B cell (primary cell): ENCODE results near the gene LUC7L. TPM values are rescaled to one million over a fixed set of nuclear protein-coding genes. Genes with fewer than 3 reads are reported as not detected.
"Not testable (repeated sequence)": the region's sequence is repeated elsewhere in the genome, so short reads cannot be mapped to it uniquely, and the experiment has no call there.

Experiments used
- ATAC-seq: fragments of 200-7000 bp; cut with Tn5 transposase; one replicate; pipeline ENCODE4 v1.10.0; 2021; ENCODE audit warnings: low read depth, mild to moderate bottlenecking, moderate number of reproducible peaks, moderate library complexity
- CTCF ChIA-PET: fragments of 350-600 bp; sonication (Branson Sonifier 250); formaldehyde crosslinking; loops from one replicate; lab custom pipeline; 2021; ENCODE audit warnings: antibody characterized with exemption, inconsistent platforms; lab: Charles Lee
- POLR2A ChIA-PET: fragments of 350-600 bp; sonication (Branson Sonifier 250); formaldehyde crosslinking; loops from one replicate; lab custom pipeline; 2021; ENCODE audit warnings: antibody characterized with exemption; lab: Charles Lee
- DNase-seq: peaks from one replicate; pipeline ENCODE4 v3.0.0; 2013
- H2AFZ ChIP-seq: 2 replicates; pipeline ENCODE4 v1.6.1; 2012; ENCODE audit warnings: mild to moderate bottlenecking, low read depth, low read length; ENCODE audit not compliant: insufficient read depth, poor library complexity, severe bottlenecking
- H3K27ac ChIP-seq, 2 donors: 1 replicate in 1 of 2; 2 replicates in 1 of 2; pipeline ENCODE4 v1.5.1; 2012 to 2013; ENCODE audit warnings: low read length in 2 of 2, mild to moderate bottlenecking in 2 of 2, moderate library complexity in 1 of 2
- H3K27me3 ChIP-seq, 4 experiments: fragments of 200-600 bp in 1 of 4; sonication (generic) in 1 of 4; replicated peaks in 1 of 4; 1 replicate in 2 of 4; 2 replicates in 2 of 4; pipeline versions ENCODE4 v1.6.1 to v1.7.0; 2013 to 2016; ENCODE audit warnings: low read length in 3 of 4, mild to moderate bottlenecking in 2 of 4, mixed read lengths in 1 of 4, moderate library complexity in 1 of 4; ENCODE audit not compliant: insufficient read depth in 4 of 4, control insufficient read depth in 3 of 4; ENCODE audit errors: control extremely low read depth in 1 of 4
- H3K36me3 ChIP-seq, 2 experiments: replicated peaks in 1 of 2; 1 replicate in 1 of 2; 2 replicates in 1 of 2; pipeline versions ENCODE4 v1.6.1 to v1.7.1; 2013; ENCODE audit warnings: low read length in 1 of 2; ENCODE audit not compliant: insufficient read depth in 2 of 2, control insufficient read depth in 1 of 2; ENCODE audit errors: control extremely low read depth in 1 of 2, extremely low read depth in 1 of 2
- H3K4me1 ChIP-seq, 2 donors: fragments of 200-600 bp in 1 of 2; sonication (generic) in 1 of 2; 1 replicate in 1 of 2; 2 replicates in 1 of 2; pipeline versions ENCODE4 v1.5.1 to v1.6.1; 2013 to 2017; ENCODE audit warnings: low read length in 2 of 2; ENCODE audit not compliant: control insufficient read depth in 2 of 2, insufficient read depth in 2 of 2
- H3K4me2 ChIP-seq: replicated peaks from 2 replicates; pipeline ENCODE3; 2012; ENCODE audit warnings: mild to moderate bottlenecking, low read depth, low read length; ENCODE audit not compliant: poor library complexity, severe bottlenecking
- H3K4me3 ChIP-seq, 5 experiments: fragments of 200-600 bp in 1 of 5; sonication (generic) in 1 of 5; 1 replicate in 3 of 5; 2 replicates in 2 of 5; pipeline versions ENCODE4 v1.5.1 to v1.7.0; 2011 to 2016; ENCODE audit warnings: low read length in 4 of 5, mild to moderate bottlenecking in 4 of 5, low read depth in 2 of 5, control low read depth in 1 of 5, moderate library complexity in 1 of 5; ENCODE audit not compliant: insufficient read depth in 1 of 5; ENCODE audit errors: control extremely low read depth in 1 of 5, extremely low read depth in 1 of 5
- H3K79me2 ChIP-seq: fragments of 200-600 bp; sonication (generic); one replicate; pipeline ENCODE4 v1.6.0; 2016; ENCODE audit warnings: low read length; ENCODE audit not compliant: control insufficient read depth, insufficient read depth
- H3K9ac ChIP-seq: fragments of 200-600 bp; sonication (generic); 2 replicates; pipeline ENCODE4 v1.6.1; 2017; ENCODE audit warnings: mild to moderate bottlenecking, low read length, moderate library complexity
- H3K9me3 ChIP-seq, 3 donors: one replicate each; pipeline versions ENCODE4 v1.6.1 to v1.7.1; 2013; ENCODE audit warnings: low read length in 2 of 3; ENCODE audit not compliant: control insufficient read depth in 2 of 3, insufficient read depth in 1 of 3; ENCODE audit errors: control extremely low read depth in 1 of 3
- H4K20me1 ChIP-seq: 2 replicates; pipeline ENCODE4 v1.6.0; 2012; ENCODE audit warnings: mild to moderate bottlenecking, low read length; ENCODE audit not compliant: insufficient read depth, control insufficient read depth, poor library complexity, severe bottlenecking
- H3K27ac Mint-ChIP-seq: one replicate; pipeline ENCODE4 v1.8.0; 2021; ENCODE audit warnings: mixed read lengths
- H3K27me3 Mint-ChIP-seq: one replicate; pipeline ENCODE4 v1.8.0; 2021; ENCODE audit warnings: mixed read lengths
- H3K4me1 Mint-ChIP-seq: one replicate; pipeline ENCODE4 v1.8.0; 2021; ENCODE audit warnings: mixed read lengths
- H3K4me3 Mint-ChIP-seq: one replicate; pipeline ENCODE4 v1.8.0; 2021; ENCODE audit warnings: mixed read lengths
- H3K9me3 Mint-ChIP-seq: one replicate; pipeline ENCODE4 v1.8.0; 2022; ENCODE audit warnings: mixed read lengths; ENCODE audit not compliant: insufficient read depth
- WGBS: methylation state at CpG from one replicate; pipeline ENCODE4 v1.1.5; 2013; ENCODE audit warnings: missing lambda C conversion rate; ENCODE audit not compliant: insufficient coverage; 5-methylcytosine and 5-hydroxymethylcytosine counted together
- intact Hi-C: fragments of 100-400 bp; cut with micrococcal nuclease; formaldehyde crosslinking; loops from one replicate; pipeline ENCODE4 v1.10.0; 2022
- polyA plus RNA-seq: library from polyadenylated mRNA; depleted of rRNA; stranded (reverse); fragments of >200 nt; gene quantifications from 2 replicates; pipeline ENCODE4 v1.2.3, GENCODE V29; 2012
- total RNA-seq, 2 donors: library from RNA; stranded (reverse); fragments of 120-200 nt in 1 of 2; gene quantifications; 1 replicate in 1 of 2; 2 replicates in 1 of 2; pipeline versions ENCODE4 v1.2.3 to v1.2.4, GENCODE V29; 2013 to 2022
- TF ChIP-seq, protein P1 (sequence below): fragments of 200-600 bp; IDR thresholded peaks from one replicate; pipeline ENCODE4 v1.8.0; 2022; ENCODE audit warnings: antibody characterized with exemption, mild to moderate bottlenecking

LUC7L gene
- total and polyA plus RNA-seq, 2 donors (not counting 1 experiment from before 2014, with no cell fraction given) = 148 to 181 TPM

DNA sequence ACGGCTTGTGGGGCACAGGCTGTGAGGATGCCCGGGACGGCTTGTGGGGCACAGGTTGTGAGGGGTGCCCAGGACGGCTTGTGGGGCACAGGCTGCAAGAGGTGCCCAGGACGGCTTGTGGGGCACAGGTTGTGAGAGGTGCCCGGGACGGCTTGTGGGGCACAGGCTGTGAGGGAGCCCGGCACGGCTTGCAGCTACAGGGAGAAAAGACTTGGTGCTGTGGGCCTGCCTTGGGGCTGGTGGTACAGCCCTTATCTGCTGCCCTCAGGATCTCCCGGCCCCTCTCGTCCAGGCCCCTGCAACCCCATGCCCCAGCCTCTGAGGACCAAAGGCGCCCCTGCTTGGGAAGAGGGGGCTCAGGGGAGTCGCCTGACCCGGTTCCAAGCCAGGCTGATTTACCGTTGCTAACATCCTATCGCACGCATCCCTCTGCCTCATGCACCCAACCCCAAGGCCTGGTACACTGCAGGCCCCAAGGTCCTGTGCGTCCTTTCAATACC is 68.5 kb downstream of the LUC7L start:
- no peak overlapping the region for H3K4me2 ChIP-seq
- DNase-seq = no peak
- Mint-ChIP-seq H3K27me3 (peaks cover 40% of the 10 kb centered on the region), H3K4me3 (no peak overlapping the region), H3K9me3 (no peaks in the 10 kb centered on the region), H3K27ac (no peak overlapping the region), H3K4me1 (peaks cover 9% of the 10 kb centered on the region)
- POLR2A ChIA-PET = no interaction called here
- H3K4me3 ChIP-seq = no peak overlapping the region
- no peak overlapping the region for H2AFZ ChIP-seq
- H3K4me1 ChIP-seq = peaks cover 9% of the 10 kb centered on the region in 2 donors
- intact Hi-C loops = no loop called here
- H3K9ac ChIP-seq = no peak overlapping the region
- ATAC-seq = no peak
- no peaks in the 10 kb centered on the region for H3K36me3 ChIP-seq
- 68% methylated on average over 15 of the region's 18 CpGs for WGBS
- no peak overlapping the region for H3K27ac ChIP-seq
- peaks cover 0 to 6% (median 0%) of the 10 kb centered on the region in 3 donors for H3K9me3 ChIP-seq
- H3K27me3 ChIP-seq = peaks cover 0 to 31% (median 10%) of the 10 kb centered on the region in 4 experiments
- CTCF ChIA-PET = no interaction called here
- H4K20me1 ChIP-seq = no peaks in the 10 kb centered on the region
- TF ChIP-seq, protein P1, sequence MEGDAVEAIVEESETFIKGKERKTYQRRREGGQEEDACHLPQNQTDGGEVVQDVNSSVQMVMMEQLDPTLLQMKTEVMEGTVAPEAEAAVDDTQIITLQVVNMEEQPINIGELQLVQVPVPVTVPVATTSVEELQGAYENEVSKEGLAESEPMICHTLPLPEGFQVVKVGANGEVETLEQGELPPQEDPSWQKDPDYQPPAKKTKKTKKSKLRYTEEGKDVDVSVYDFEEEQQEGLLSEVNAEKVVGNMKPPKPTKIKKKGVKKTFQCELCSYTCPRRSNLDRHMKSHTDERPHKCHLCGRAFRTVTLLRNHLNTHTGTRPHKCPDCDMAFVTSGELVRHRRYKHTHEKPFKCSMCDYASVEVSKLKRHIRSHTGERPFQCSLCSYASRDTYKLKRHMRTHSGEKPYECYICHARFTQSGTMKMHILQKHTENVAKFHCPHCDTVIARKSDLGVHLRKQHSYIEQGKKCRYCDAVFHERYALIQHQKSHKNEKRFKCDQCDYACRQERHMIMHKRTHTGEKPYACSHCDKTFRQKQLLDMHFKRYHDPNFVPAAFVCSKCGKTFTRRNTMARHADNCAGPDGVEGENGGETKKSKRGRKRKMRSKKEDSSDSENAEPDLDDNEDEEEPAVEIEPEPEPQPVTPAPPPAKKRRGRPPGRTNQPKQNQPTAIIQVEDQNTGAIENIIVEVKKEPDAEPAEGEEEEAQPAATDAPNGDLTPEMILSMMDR = no peak
- H3K79me2 ChIP-seq = no peaks in the 10 kb centered on the region

DNA sequence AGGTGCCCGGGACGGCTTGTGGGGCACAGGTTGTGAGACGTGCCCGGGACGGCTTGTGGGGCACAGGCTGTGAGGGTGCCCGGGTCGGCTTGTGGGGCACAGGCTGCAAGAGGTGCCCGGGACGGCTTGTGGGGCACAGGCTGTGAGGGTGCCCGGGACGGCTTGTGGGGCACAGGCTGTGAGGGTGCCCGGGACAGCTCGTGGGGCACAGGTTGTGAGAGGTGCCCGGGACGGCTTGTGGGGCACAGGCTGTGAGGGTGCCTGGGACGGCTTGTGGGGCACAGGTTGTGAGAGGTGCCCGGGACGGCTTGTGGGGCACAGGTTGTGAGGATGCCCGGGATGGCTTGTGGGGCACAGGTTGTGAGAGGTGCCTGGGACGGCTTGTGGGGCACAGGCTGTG is 69.0 kb downstream of the LUC7L start:
- intact Hi-C loops, H3K79me2 ChIP-seq, H2AFZ ChIP-seq, CTCF ChIA-PET, H3K27ac Mint-ChIP-seq, H3K36me3 ChIP-seq, H3K9ac ChIP-seq, POLR2A ChIA-PET, H3K27ac ChIP-seq, ATAC-seq, H3K4me1 Mint-ChIP-seq, DNase-seq, H4K20me1 ChIP-seq, H3K4me3 Mint-ChIP-seq, H3K4me3 ChIP-seq, H3K4me1 ChIP-seq, H3K9me3 ChIP-seq, H3K4me2 ChIP-seq, H3K9me3 Mint-ChIP-seq: not testable (repeated sequence)
- peaks cover 35% of the 10 kb centered on the region for H3K27me3 Mint-ChIP-seq
- H3K27me3 ChIP-seq = peaks cover 0 to 30% (median 8%) of the 10 kb centered on the region in 4 experiments
- WGBS = 96% methylated on average over 4 of the region's 20 CpGs
